K562 (cell line): ENCODE measurements around the gene DCAF10. TPM values are rescaled to one million over a fixed set of nuclear protein-coding genes. Genes with fewer than 3 reads are reported as not detected.
A peak's percentile ranks its signal among the peaks of the same experiment; 100 is the strongest.

Source experiments
- ADNP ChIP-seq: fragments of 200-800 bp; sonication (Bioruptor generic); IDR thresholded peaks from 2 replicates; pipeline ENCODE4 v1.6.1; 2016; ENCODE audit warnings: missing genetic modification characterization, missing compliant biosample characterization
- BCOR ChIP-seq: fragments of 450-650 bp; IDR thresholded peaks from 2 replicates; pipeline ENCODE4 v1.6.1; 2016
- CHD1 ChIP-seq: fragments of 200-600 bp; sonication (generic); IDR thresholded peaks from one replicate; pipeline ENCODE4 v1.6.1; 2012; ENCODE audit warnings: mild to moderate bottlenecking, moderate library complexity, low read length, inconsistent platforms
- GTF2F1 ChIP-seq: IDR thresholded peaks from 2 replicates; pipeline ENCODE4 v1.6.1; 2011; ENCODE audit warnings: low read depth, low read length, improper control_type of control experiment
- HDAC8 ChIP-seq: fragments of 450-650 bp; IDR thresholded peaks from 2 replicates; pipeline ENCODE4 v1.6.1; 2016; ENCODE audit warnings: mild to moderate bottlenecking, missing genetic modification characterization, moderate library complexity, missing compliant biosample characterization
- NRF1 ChIP-seq, 2 experiments: fragments of 450-650 bp; IDR thresholded peaks in 1 of 2; conservative IDR thresholded peaks in 1 of 2; 2 replicates each; pipeline ENCODE4 v1.6.1; 2014; ENCODE audit warnings: mild to moderate bottlenecking in 2 of 2
- POLR2H ChIP-seq: IDR thresholded peaks from 2 replicates; pipeline ENCODE4 v1.6.1; 2016; ENCODE audit warnings: missing genetic modification characterization, low read depth, mild to moderate bottlenecking, control low read depth, missing compliant biosample characterization, moderate library complexity
- PRMT5 ChIP-seq: sonication (generic); formaldehyde crosslinking; IDR thresholded peaks from 2 replicates; pipeline ENCODE4 v1.5.0; 2020; ENCODE audit warnings: missing genetic modification reagents
- RBM22 ChIP-seq: fragments of 200-400 bp; formaldehyde crosslinking; IDR thresholded peaks from 2 replicates; pipeline ENCODE4 v1.6.1; 2018; ENCODE audit warnings: low read length, low read depth; ENCODE audit not compliant: poor library complexity, severe bottlenecking
- SMARCC2 ChIP-seq: fragments of 450-650 bp; IDR thresholded peaks from 2 replicates; pipeline ENCODE4 v1.6.1; 2017; ENCODE audit warnings: antibody characterized with exemption, moderate library complexity, mild to moderate bottlenecking, low read depth
- TEAD4 ChIP-seq, 2 experiments: sonication (generic) in 1 of 2; formaldehyde crosslinking in 1 of 2; IDR thresholded peaks; 2 replicates each; pipeline versions ENCODE4 v1.6.1 to v1.8.0; 2012 to 2022; ENCODE audit warnings: borderline replicate concordance in 1 of 2, inconsistent platforms in 1 of 2, low read length in 1 of 2, mild to moderate bottlenecking in 1 of 2, missing genetic modification reagents in 1 of 2
- THRAP3 ChIP-seq: fragments of 450-650 bp; IDR thresholded peaks from 2 replicates; pipeline ENCODE4 v1.6.1; 2016; ENCODE audit warnings: mild to moderate bottlenecking, inconsistent platforms, borderline replicate concordance
- ZNF347 ChIP-seq: fragments of 450-650 bp; formaldehyde crosslinking; IDR thresholded peaks from 2 replicates; pipeline ENCODE4 v1.4.0; 2020; ENCODE audit warnings: low read depth, mild to moderate bottlenecking, moderate library complexity
- polyA plus RNA-seq, 8 experiments: library from polyadenylated mRNA; depleted of rRNA in 4 of 8; stranded (reverse) in 5 of 8; unstranded in 3 of 8; fragments of >200 nt; fragmentation: Nextera tagmentation in 2 of 8; fragmentation: Illumina TruSeq in 1 of 8; extraction: Ambion mirVana in 2 of 8; extraction: Trizol in 1 of 8; gene quantifications; 2 replicates each; pipeline versions ENCODE4 v1.2.1 to v1.2.3, GENCODE V29; 2011 to 2014; ENCODE audit warnings: inconsistent platforms in 1 of 8, missing spikeins in 1 of 8
- total RNA-seq, 7 experiments: library from RNA; depleted of rRNA in 6 of 7; stranded (reverse); fragments of >200 nt in 6 of 7; fragmentation: Illumina TruSeq in 2 of 7; extraction: Trizol in 2 of 7; gene quantifications; 2 replicates each; pipeline versions ENCODE4 v1.2.1 to v1.2.3, GENCODE V29; 2011 to 2021; ENCODE audit warnings: low replicate concordance in 1 of 7
- TF ChIP-seq, protein P1 (sequence below): IDR thresholded peaks from 2 replicates; pipeline ENCODE4 v1.6.1; 2011; ENCODE audit warnings: borderline replicate concordance, low read depth, mild to moderate bottlenecking, moderate library complexity, low read length; ENCODE audit not compliant: insufficient read depth, poor library complexity, severe bottlenecking
- TF ChIP-seq, protein P2 (sequence below): fragments of 250-450 bp; sonication (Bioruptor Pico); IDR thresholded peaks from 2 replicates; pipeline ENCODE4 v1.4.0; 2020
- TF ChIP-seq, protein P3 (sequence below): fragments of 450-650 bp; formaldehyde crosslinking; IDR thresholded peaks from 2 replicates; pipeline ENCODE4 v1.4.0; 2022; ENCODE audit warnings: missing genetic modification characterization
- TF ChIP-seq, protein P4 (sequence below): fragments of 450-650 bp; IDR thresholded peaks from 2 replicates; pipeline ENCODE4 v1.6.1; 2017; ENCODE audit warnings: antibody characterized with exemption
- TF ChIP-seq, protein P5 (sequence below): sonication (generic); formaldehyde crosslinking; IDR thresholded peaks from 2 replicates; pipeline ENCODE4 v1.8.0; 2022; ENCODE audit warnings: mild to moderate bottlenecking, missing genetic modification reagents

DCAF10 gene
- total and polyA plus RNA-seq, 9 of the 15 experiments (the other 6 are each of a cell fraction or from before 2014, with no cell fraction given), result 6.8 to 40.1 (median 16.9) TPM

DNA sequence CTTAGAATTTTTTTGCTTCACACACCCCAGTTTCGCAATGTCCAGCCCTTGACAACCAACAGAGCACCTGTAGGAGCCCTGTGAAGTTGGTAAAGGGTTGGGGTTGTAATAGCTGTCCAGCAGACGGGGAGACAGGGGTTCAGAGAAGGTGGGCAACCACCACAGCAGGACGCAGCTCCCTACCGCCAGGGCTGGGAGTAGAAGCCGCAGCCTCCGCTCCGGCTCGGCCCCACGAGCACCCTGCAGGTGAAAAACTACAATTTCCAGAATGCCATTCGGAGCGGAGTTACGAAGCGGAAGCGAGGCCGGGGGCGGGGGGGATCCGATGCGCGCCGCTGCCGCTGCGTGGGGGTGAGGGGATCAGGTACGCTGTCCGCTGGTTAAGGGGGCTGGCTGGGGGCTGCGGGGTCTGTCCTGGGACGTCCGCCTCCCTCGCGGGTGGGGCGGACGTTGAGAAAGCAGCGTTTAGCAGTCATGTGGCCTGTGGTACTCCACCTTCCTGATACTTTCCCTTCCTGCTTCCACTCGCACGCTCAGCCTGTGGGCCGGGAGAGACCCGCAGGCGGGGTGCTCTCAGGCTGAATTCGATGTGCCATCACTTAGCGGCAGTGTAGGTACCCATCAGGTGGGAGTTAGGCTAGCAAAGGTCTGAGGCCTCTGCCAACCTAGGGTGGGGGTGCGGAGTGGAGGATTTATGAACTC, 47.0 kb upstream of the DCAF10 start, which contains the start of gene TRMT10B (continued):
- TF ChIP-seq, protein P1, sequence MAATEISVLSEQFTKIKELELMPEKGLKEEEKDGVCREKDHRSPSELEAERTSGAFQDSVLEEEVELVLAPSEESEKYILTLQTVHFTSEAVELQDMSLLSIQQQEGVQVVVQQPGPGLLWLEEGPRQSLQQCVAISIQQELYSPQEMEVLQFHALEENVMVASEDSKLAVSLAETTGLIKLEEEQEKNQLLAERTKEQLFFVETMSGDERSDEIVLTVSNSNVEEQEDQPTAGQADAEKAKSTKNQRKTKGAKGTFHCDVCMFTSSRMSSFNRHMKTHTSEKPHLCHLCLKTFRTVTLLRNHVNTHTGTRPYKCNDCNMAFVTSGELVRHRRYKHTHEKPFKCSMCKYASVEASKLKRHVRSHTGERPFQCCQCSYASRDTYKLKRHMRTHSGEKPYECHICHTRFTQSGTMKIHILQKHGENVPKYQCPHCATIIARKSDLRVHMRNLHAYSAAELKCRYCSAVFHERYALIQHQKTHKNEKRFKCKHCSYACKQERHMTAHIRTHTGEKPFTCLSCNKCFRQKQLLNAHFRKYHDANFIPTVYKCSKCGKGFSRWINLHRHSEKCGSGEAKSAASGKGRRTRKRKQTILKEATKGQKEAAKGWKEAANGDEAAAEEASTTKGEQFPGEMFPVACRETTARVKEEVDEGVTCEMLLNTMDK, result no peak
- no peak; the same call in 1 of the 2 replicates for TF ChIP-seq POLR2H (tag)
- TF ChIP-seq GTF2F1, result no peak
- no peak for TF ChIP-seq CHD1
- TF ChIP-seq ZNF347 (CRISPR knock-in tag), result no peak
- TF ChIP-seq NRF1 (conservative IDR thresholded peaks at IDR 0.05 in 1 of 2, IDR thresholded peaks at IDR 0.05 in 1 of 2), result peak; percentile 26 to 59; a peak in 3 of 4 replicates
- no peak for TF ChIP-seq HDAC8 (tag)
- TF ChIP-seq TEAD4 (IDR thresholded peaks at IDR 0.05; ENCODE audit: low read length), result no peak
- no peak for TF ChIP-seq TEAD4 (CRISPR knock-in tag; IDR thresholded peaks at IDR 0.05; ENCODE audit: borderline replicate concordance)
- TF ChIP-seq PRMT5 (CRISPR knock-in tag), result no peak
- no peak for TF ChIP-seq THRAP3
- no peak for TF ChIP-seq BCOR
- TF ChIP-seq, protein P2, sequence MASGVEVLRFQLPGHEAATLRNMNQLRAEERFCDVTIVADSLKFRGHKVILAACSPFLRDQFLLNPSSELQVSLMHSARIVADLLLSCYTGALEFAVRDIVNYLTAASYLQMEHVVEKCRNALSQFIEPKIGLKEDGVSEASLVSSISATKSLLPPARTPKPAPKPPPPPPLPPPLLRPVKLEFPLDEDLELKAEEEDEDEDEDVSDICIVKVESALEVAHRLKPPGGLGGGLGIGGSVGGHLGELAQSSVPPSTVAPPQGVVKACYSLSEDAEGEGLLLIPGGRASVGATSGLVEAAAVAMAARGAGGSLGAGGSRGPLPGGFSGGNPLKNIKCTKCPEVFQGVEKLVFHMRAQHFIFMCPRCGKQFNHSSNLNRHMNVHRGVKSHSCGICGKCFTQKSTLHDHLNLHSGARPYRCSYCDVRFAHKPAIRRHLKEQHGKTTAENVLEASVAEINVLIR (CRISPR knock-in tag), result no peak
- no peak for TF ChIP-seq SMARCC2
- no peak for TF ChIP-seq RBM22
- TF ChIP-seq, protein P3, sequence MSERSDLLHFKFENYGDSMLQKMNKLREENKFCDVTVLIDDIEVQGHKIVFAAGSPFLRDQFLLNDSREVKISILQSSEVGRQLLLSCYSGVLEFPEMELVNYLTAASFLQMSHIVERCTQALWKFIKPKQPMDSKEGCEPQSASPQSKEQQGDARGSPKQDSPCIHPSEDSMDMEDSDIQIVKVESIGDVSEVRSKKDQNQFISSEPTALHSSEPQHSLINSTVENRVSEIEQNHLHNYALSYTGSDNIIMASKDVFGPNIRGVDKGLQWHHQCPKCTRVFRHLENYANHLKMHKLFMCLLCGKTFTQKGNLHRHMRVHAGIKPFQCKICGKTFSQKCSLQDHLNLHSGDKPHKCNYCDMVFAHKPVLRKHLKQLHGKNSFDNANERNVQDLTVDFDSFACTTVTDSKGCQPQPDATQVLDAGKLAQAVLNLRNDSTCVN, result no peak
- TF ChIP-seq, protein P4, sequence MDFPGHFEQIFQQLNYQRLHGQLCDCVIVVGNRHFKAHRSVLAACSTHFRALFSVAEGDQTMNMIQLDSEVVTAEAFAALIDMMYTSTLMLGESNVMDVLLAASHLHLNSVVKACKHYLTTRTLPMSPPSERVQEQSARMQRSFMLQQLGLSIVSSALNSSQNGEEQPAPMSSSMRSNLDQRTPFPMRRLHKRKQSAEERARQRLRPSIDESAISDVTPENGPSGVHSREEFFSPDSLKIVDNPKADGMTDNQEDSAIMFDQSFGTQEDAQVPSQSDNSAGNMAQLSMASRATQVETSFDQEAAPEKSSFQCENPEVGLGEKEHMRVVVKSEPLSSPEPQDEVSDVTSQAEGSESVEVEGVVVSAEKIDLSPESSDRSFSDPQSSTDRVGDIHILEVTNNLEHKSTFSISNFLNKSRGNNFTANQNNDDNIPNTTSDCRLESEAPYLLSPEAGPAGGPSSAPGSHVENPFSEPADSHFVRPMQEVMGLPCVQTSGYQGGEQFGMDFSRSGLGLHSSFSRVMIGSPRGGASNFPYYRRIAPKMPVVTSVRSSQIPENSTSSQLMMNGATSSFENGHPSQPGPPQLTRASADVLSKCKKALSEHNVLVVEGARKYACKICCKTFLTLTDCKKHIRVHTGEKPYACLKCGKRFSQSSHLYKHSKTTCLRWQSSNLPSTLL, result no peak
- no peak for TF ChIP-seq ADNP (tag)
- TF ChIP-seq, protein P5, sequence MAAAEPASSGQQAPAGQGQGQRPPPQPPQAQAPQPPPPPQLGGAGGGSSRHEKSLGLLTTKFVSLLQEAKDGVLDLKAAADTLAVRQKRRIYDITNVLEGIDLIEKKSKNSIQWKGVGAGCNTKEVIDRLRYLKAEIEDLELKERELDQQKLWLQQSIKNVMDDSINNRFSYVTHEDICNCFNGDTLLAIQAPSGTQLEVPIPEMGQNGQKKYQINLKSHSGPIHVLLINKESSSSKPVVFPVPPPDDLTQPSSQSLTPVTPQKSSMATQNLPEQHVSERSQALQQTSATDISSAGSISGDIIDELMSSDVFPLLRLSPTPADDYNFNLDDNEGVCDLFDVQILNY (CRISPR knock-in tag), result no peak
